ENCODE measurements around the gene OSBPL1A. TPM values are rescaled to one million over a fixed set of nuclear protein-coding genes. Genes with fewer than 3 reads are reported as not detected.

OSBPL1A gene
- total and polyA plus RNA-seq, 10 of the 15 experiments (the other 5 are each of a cell fraction or from before 2014, with no cell fraction given) = 0.02 to 0.83 (median 0.11) TPM; not detected in 6

DNA sequence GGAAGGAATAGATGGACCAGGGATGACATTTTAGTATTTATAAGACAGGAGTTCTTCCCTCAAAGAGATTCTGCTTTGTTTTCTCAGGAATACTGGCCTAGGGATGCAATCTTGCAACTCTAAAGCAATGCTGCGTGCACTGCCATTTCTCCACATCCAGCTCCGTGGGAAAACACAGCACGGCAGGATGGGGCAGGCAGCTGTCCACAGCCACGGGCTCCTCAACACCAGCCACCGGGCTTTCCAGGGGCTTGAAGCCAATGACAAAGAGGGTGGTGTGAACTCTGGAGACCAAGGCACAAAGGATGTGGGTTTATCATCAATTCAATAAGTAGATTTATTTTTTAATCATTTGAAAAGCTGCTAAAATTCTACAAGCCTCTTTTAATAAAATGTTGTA, 209.5 kb downstream of the OSBPL1A start (continued):
- TF ChIP-seq CUX1 (IDR thresholded peaks at IDR 0.05; ENCODE audit: insufficient replicate concordance, low read depth, low read length) (no peak), ZZZ3 (IDR thresholded peaks at IDR 0.05; ENCODE audit: control insufficient read depth, insufficient read length, low read depth) (no peak), FOS (IDR thresholded peaks at IDR 0.05; ENCODE audit: borderline replicate concordance, extremely low read depth, insufficient read length) (no peak), MTA2 (IDR thresholded peaks at IDR 0.05; ENCODE audit: low read depth) (no peak), ATF7 (IDR thresholded peaks at IDR 0.05; ENCODE audit: low read depth) (no peak), CHD1 (IDR thresholded peaks at IDR 0.05; ENCODE audit: low read depth, low read length) (no peak)

DNA sequence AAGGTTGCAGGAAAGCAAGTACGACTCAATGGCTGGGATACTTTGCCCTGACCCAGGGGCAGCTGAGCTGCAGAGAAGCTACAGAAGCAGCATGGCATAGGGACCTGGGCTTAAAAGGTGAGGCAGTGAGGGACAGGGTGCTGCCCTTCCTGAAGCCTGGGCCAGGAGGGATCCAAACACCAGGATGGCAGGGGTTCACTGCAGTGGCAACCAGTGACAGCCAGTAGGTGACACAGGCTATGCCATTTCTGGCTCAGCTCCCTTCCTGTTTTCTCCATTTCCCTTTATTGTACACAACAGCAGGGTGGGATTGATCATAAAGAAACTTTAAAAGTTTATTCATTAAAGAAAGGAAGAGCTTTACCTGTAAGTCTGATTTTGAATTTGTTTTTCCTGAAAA, 209.9 kb downstream of the OSBPL1A start:
- WGBS (ENCODE audit: insufficient coverage, insufficient replicate concordance, low lambda C conversion rate, missing lambda C conversion rate) = 100% methylated on average over 1 of the region's 1 CpG
- CTCF ChIA-PET = interaction anchor here (0.5 to 6.2 kb wide), 4 partner anchors 8 to 1395 kb away, joined by 3 to 69 read pairs (median 4); no protein-coding TSS in a partner anchor
- intact Hi-C loops (cut with micrococcal nuclease; ENCODE audit: unreplicated experiment) = no loop called here
- TF ChIP-seq EP300 (IDR thresholded peaks at IDR 0.05; ENCODE audit: borderline replicate concordance in 1 of 2, control insufficient read depth in 1 of 2, low read depth in 2 of 2, low read length in 2 of 2) = no peak
- TF ChIP-seq MTA2 (IDR thresholded peaks at IDR 0.05; ENCODE audit: low read depth) = no peak
- TF ChIP-seq WRNIP1 (IDR thresholded peaks at IDR 0.05; ENCODE audit: borderline replicate concordance, low read depth, low read length) = no peak
- no peak for TF ChIP-seq CHD1 (IDR thresholded peaks at IDR 0.05; ENCODE audit: low read depth, low read length)
- TF ChIP-seq JUNB (IDR thresholded peaks at IDR 0.05) = no peak
- TF ChIP-seq TCF12 (IDR thresholded peaks at IDR 0.05; ENCODE audit: low read depth, low read length) = no peak
- TF ChIP-seq NFYA (IDR thresholded peaks at IDR 0.05; ENCODE audit: borderline replicate concordance, low read depth, low read length) = no peak
- no peak for TF ChIP-seq BCL11A (IDR thresholded peaks at IDR 0.05; ENCODE audit: low read depth, low read length)
- no peak for TF ChIP-seq EED (IDR thresholded peaks at IDR 0.05; ENCODE audit: low read depth)
- no peak for TF ChIP-seq PML (IDR thresholded peaks at IDR 0.05; ENCODE audit: low read length)
- TF ChIP-seq BCL3 (IDR thresholded peaks at IDR 0.05; ENCODE audit: borderline replicate concordance, insufficient read depth, low read depth, low read length, poor library complexity, severe bottlenecking) = no peak
- TF ChIP-seq ASH2L (IDR thresholded peaks at IDR 0.05; ENCODE audit: borderline replicate concordance, low read depth) = no peak
- TF ChIP-seq YBX1 (IDR thresholded peaks at IDR 0.05) = no peak
- no peak for TF ChIP-seq LARP7 (IDR thresholded peaks at IDR 0.05)
- no peak for TF ChIP-seq SMARCA5 (IDR thresholded peaks at IDR 0.05)

More for the DNA sequence above, 209.9 kb downstream of the OSBPL1A start:
- in situ Hi-C loops (cut with MboI) = no loop called here
- Histone ChIP-seq H3K36me3 (ENCODE audit: control insufficient read depth in 2 of 2, insufficient read depth in 2 of 2, low read length in 1 of 2) (no peaks in the 10 kb centered on the region), H3K79me2 (ENCODE audit: control insufficient read depth, insufficient read depth, low read length) (no peaks in the 10 kb centered on the region), H3K4me1 (ENCODE audit: control insufficient read depth, insufficient read depth, low read length) (peaks cover 21% of the 10 kb centered on the region), H3K9me3 (replicated peaks; ENCODE audit: control insufficient read depth, insufficient read depth, low read length) (no peaks in the 10 kb centered on the region), H3K4me2 (ENCODE audit: control insufficient read depth, insufficient read depth) (no peak overlapping the region), H3K9ac (ENCODE audit: control insufficient read depth, insufficient read depth, low read length) (no peak overlapping the region), H4K20me1 (ENCODE audit: control insufficient read depth, insufficient read depth) (no peaks in the 10 kb centered on the region), H3K27ac (ENCODE audit: control insufficient read depth, insufficient read depth) (no peak overlapping the region), H3K4me3 (no peak overlapping the region), H2AFZ (ENCODE audit: control insufficient read depth, low read depth, low read length) (no peak overlapping the region), H3K27me3 (replicated peaks in 1 of 2; ENCODE audit: control insufficient read depth in 2 of 2, insufficient read depth in 2 of 2, low read length in 1 of 2) (peaks cover 0 to 9% of the 10 kb centered on the region in 2 experiments; a peak in 2 of 4 replicates)
- RAD21 ChIA-PET (ENCODE audit: unreplicated experiment) = interaction anchor here (0.6 to 0.8 kb wide), 2 partner anchors 10 to 47 kb away, joined by 3 to 4 read pairs; no protein-coding TSS in a partner anchor
- DNase-seq (ENCODE audit: low read depth, low spot score) = no peak
- BruUV-seq (replicated peaks) = no TSS peak
- ATAC-seq = no peak
- POLR2A ChIA-PET = no interaction called here
- no peak for FAIRE-seq
- SMC1A ChIA-PET (ENCODE audit: uncharacterized antibody, unreplicated experiment) = interaction anchor here (0.5 to 6.5 kb wide), 3 partner anchors 11 to 1740 kb away, joined by 3 to 48 read pairs (median 4); no protein-coding TSS in a partner anchor
